HG02840 (cell line): ENCODE measurements around the gene DCP1A.
"Not testable (repeated sequence)": the region's sequence is repeated elsewhere in the genome, so short reads cannot be mapped to it uniquely, and the experiment has no call there.

Experiments
- ATAC-seq: cut with Tn5 transposase; IDR thresholded peaks from one replicate; pipeline ENCODE4 v1.9.1; 2021; ENCODE audit warnings: mild to moderate bottlenecking, moderate library complexity, moderate number of reproducible peaks; ENCODE audit not compliant: unreplicated experiment, low FRiP score

DCP1A gene

DNA sequence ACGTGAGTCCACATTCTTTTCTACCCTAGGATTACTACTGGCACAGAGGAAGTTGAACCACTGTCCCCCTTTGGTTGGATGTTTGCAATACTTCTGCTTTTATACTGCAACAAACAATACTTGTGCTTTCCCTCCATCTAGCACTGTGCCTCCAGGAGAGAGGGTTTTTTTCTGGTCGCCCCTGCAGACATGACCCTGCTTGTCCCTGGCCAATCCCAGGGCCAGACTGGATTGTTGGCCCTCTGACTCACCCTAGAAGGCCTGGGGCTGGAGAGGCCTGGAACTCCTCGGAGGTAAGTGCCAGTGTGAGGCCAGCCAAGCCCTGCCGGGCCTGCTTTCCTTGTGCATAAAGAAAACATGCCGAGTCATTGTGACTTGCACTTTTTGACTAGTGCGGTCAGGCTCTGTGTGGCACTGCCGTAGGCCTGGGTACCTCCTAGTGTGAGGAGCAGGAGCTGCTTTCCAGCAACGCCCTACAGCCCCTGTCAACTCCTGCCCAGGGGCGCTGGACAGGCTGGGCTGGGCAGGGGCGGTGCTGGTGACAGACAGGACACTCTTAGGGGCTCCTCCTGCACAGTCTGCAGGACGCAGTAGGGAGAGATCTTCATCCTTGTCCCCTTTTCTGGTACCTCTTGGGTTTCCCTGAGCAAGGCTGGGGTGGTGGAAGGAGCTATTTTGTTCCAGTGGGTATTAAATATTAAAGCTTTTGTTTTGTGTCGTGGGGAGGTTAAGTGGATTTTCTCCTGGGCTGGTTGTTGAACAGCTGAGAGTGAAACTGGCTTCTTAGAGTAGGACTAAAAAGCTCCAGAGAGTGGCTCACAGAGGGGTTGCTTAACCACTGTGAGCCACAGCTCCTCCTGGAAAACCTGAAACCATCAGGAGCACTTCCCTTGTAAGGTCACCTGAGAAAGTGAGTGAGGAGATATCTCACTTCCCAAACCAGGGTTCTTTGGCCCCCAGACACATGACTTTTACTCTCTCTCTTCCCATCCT, 77.2 kb downstream of the DCP1A start:
- no peak for ATAC-seq

- not testable (repeated sequence) for ATAC-seq
Observed at GRCh38 chr3:53269193-53269592, 78.2 kb downstream of the DCP1A start.

- no peak for ATAC-seq
Observed at GRCh38 chr3:53267766-53268165, 79.6 kb downstream of the DCP1A start.

DNA sequence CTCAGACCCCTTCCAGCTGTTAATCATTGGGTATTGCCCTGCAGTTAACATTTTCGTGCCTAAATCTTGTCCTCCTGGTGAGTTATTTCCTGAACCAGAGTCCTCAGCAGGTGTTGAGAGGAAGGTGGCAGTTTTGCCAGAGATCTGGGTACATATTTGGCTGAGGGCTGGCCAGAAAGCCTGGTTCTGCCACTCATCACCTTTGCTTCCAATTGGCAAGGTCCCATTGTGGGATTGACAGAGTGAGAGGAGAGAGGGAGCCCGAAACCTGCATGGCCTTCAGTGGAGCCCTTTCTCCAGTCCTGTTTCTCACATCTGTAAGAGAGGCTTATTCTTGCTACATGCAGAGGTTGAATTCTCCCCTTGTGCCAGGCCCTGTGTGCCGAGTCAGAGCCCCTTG, 82.6 kb downstream of the DCP1A start:
- no peak for ATAC-seq

DNA sequence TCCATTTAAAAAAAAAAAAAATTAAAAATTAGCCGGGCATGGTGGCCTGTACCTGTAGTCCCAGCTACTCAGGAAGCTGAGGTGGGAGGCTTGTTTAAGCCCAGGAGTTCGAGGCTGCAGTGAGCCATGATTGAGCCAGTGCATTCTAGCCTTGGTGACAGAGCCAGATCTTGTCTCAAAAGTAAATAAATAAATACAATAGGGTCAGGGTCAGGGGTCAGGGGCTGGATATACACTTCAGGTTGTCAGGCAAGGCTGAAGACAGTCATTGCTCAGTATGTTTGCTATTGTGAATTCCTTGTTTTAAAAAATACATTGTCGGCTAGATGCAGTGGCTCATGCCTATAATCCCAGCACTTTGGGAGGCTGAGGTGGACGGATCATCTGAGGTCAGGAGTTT, 83.4 kb downstream of the DCP1A start:
- no peak for ATAC-seq

GRCh38 chr3:53261712-53262111, 85.6 kb downstream of the DCP1A start:
- ATAC-seq: no peak

GRCh38 chr3:53260286-53260785, 87.0 kb downstream of the DCP1A start:
- ATAC-seq: no peak

GRCh38 chr3:53259427-53260259, 87.7 kb downstream of the DCP1A start:
- no peak for ATAC-seq

DNA sequence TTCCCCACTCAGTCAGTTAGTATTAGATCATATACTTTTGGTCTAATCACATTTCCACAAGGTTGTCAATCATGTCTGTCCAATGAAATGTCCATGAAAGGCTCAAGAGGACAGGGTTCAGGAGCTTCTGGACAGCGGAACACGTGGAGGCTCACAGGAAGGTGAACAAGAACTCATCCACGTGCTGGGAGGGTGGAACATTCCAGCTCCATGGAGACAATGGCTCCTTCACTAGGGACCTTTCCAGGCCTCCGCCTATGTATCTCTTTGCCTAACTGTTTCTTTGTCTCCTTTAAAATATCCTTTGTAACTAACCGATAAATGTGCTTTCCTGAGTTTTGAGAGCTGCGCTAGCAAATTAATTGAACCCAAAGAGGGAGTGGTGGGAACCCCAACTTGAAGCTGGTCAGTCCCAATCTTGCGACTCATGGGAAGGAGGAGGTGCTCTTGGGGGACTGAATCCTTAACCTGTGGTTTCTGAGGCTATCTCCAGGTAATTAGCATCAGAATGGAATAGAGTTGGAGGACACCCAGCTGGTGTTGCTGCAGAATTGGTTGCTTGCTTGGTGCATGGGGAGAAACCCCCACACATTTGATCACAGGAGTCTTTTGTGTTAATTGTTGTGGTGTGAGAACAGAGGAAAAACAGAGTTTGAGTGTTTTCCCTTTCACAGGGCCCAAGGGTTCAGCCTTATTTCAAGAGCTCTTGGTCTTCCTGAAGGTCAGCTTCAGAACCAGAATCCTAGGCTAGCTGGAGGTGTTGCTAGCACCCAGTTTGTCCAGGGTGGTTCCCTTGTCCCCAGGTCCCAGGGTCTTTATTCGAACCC, 88.5 kb downstream of the DCP1A start:
- ATAC-seq: no peak

DNA sequence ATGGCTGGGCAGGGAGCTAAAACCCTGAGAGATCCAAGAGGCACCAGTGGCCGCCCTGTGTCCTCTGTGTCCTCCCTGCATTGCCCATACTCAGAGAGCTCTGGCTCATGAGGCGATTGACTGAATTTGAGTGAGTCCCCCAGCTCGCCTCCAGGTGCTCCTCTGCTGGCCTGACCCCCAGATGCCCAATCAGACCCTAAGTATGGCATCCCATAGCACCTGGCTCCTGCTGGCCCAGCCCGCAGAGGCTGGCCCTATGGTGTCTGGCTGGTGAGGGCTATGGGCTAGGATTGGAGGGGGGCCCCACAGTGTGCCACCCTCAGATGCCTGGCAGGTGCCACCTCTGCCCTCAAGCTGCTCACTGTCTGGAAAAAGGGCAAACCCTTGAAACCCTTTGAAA, 89.9 kb downstream of the DCP1A start:
- no peak for ATAC-seq

DNA sequence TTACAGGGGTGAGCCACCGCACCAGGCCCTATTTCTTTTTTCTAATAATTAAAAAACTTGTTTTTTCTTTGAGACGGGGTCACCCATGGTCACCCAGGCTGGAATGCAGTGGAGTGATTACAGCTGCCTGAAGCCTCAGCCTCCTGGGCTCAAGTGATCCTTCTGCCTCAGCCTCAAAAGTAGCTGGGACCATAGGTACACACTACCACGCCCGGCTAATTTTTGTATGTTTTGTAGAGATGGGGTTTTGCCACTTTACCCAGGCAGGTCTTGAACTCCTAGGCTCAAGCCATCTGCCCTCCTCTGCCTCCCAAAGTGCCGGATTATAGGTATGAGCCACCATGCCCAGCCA, 90.7 kb downstream of the DCP1A start:
- no peak for ATAC-seq

DNA sequence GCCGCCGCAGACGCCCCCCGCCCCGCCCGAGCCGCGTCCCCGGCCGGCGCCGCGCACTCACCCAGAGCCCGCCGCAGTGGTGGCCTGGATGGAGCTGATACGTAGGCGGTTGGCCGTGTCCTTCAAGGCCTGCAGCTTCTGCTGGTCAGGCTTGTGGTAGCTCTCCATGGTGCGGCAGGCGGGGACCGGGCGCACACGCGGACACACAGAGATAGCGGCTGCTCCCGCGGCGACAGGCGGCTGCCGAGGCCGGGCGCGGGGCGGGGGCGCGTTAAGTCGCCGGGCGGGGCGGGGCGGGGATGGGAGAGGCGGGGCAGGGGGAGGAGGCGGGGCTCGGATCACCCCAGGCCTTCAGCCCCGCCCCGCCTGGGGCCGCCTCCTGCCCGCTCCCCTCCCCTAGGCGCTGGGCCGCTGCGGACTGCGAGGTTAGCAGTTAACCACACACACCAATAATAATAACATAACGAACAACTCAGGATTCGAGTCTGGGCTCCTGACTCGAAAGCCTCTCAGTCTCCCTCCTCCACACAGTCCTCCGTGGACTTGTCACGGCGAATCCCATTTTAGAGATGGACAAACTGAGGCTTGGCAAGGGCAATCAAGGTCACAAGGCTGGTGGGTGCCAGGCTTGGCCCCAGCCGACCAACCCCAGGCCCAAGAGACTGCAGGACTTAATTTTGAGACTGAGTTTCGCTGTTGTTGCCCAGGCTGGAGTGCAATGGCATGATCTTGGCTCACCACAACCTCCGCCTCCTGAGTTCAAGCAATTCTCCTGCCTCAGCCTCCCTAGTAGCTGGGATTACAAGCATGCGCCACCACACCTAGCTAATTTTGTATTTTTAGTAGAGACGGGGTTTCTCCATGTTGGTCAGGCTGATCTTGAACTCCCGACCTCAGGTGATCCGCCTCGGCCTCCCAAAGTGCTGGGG, 91.3 kb downstream of the DCP1A start, which contains the start of gene TKT:
TSS of gene TKT (minus strand) at position 248 of the 929 bp plus-strand sequence. CDS start at position 168, 80 bp downstream.
- peak; percentile 51 for ATAC-seq

GRCh38 chr3:53255423-53255774, 91.9 kb downstream of the DCP1A start:
- ATAC-seq: peak; percentile 44

DNA sequence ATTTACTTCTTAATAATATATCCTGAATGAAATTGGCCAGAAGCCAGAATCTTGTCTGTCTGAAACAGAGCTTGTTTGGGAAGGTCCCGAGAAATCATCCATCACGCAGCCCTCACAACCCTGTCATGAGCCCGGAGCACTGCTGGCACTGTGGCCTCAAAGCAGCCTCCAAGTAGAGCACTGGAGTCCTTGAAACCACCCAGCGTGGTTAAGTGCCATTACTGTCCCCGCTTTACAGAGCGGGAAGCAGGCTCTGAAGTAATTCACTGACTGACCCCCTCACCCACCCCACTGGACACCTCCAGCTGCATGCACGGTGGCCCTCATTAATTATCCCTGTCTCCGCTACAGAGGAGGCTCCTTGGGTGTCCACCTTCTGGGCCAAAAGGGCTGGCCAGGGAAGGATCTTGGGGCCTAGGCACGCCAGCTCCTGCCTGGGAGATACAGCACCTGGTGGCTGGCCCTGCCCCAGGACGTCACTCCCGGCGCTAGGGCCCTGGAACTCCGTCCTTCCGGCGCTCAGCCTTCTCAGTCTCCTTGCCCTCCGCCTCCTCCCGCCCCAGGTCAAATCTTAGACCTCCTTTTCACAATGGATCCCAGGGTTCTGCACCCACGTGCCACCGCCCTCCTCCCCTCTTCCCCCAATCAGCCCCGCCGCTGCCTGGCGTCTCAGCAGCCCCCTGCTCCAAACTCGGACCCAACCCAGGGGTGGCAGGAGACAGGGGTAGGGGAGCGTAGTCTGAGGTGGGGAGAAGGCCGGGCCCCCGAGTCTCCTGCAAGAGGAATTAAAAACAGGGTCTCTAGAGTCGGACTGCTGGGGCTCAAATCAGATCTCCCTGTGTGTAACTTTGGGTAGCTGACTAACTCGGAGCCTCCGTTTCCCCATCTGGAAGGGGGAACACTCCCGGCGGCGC, 92.6 kb downstream of the DCP1A start:
- peak; percentile 31 for ATAC-seq

DNA sequence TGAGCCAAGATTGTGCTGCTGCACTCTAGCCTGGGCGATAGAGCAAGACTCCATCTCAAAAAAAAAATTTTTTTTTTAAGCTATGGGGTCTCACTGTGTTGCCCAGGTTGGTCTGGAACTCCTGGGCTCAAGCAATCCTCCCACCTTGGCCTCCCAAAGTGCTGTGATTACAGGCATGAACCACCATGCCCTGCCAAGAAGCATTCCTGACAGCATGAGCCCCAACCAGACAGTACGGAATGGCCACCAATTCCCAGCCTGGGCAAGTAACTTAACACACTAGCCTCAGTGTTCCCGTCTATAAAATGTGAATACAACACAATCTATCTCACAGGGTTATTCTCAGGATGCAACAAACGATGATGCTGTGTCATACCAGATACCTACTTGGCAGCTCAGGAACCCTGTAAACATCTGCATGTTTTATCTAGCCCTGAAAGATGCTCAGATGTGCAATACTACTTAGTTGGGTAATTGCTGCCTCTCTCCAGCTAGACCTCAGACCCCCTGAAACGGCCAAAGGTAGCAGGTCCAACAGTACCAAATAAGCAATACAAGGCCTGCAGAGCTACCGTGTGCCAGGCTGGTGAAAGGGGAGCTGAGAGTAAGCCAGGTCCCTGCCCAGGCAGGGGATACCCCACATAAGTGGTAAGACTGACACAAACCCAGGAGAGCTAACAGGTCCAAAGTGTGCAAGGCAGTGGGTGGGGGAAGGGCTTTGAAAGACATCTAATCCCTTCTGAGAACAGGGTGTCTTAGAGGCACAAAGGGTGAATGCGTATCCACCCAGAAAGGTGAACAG, 93.4 kb downstream of the DCP1A start:
- no peak for ATAC-seq

- not testable (repeated sequence) for ATAC-seq
Observed at GRCh38 chr3:53252947-53253322, 94.4 kb downstream of the DCP1A start.
